Type B pancreatic cell (in vitro differentiated cells): ENCODE results near the gene IRF4. TPM values are rescaled to one million over a fixed set of nuclear protein-coding genes. Genes with fewer than 3 reads are reported as not detected.
"Not testable (repeated sequence)": the region's sequence is repeated elsewhere in the genome, so short reads cannot be mapped to it uniquely, and the experiment has no call there.

Experiments used
- DNase-seq: peaks from one replicate; pipeline ENCODE4 v3.0.0; 2021; ENCODE audit warnings: mixed read lengths; ENCODE audit not compliant: unreplicated experiment; ENCODE audit errors: extremely low spot score
- H3K27ac Mint-ChIP-seq: 2 replicates; pipeline ENCODE4 v1.8.0; 2021; ENCODE audit warnings: mild to moderate bottlenecking, mixed read lengths
- H3K27me3 Mint-ChIP-seq: 2 replicates; pipeline ENCODE4 v1.8.0; 2021; ENCODE audit warnings: mixed read lengths
- H3K36me3 Mint-ChIP-seq: 2 replicates; pipeline ENCODE4 v1.8.0; 2021; ENCODE audit warnings: mixed read lengths
- H3K4me1 Mint-ChIP-seq: one replicate; pipeline ENCODE4 v1.8.0; 2021; ENCODE audit warnings: mixed read lengths; ENCODE audit not compliant: unreplicated experiment
- H3K4me3 Mint-ChIP-seq: 2 replicates; pipeline ENCODE4 v1.8.0; 2021; ENCODE audit warnings: mild to moderate bottlenecking, mixed read lengths
- H3K9me3 Mint-ChIP-seq: 2 replicates; pipeline ENCODE4 v1.8.0; 2021; ENCODE audit warnings: mixed read lengths
- CTCF ChIP-seq: fragments of 200-600 bp; sonication (generic); conservative IDR thresholded peaks from 2 replicates; pipeline ENCODE4 v1.5.0; 2021; ENCODE audit warnings: antibody characterized with exemption, mild to moderate bottlenecking
- total RNA-seq: library from RNA; stranded (reverse); gene quantifications from 2 replicates; pipeline ENCODE4 v1.2.1, GENCODE V29; 2021; ENCODE audit warnings: low replicate concordance

Gene IRF4
- total RNA-seq, 1 donor from 2014 or later, result 1.7 TPM

GRCh38 chr6:370555-370954 lies 21.0 kb upstream of the IRF4 start:
- Mint-ChIP-seq H3K27me3 (peaks cover 33% of the 10 kb centered on the region), H3K9me3 (peaks cover 4% of the 10 kb centered on the region), H3K4me3 (no peak overlapping the region), H3K36me3 (no peaks in the 10 kb centered on the region), H3K4me1 (no peaks in the 10 kb centered on the region), H3K27ac (no peak overlapping the region)
- TF ChIP-seq CTCF, result no peak
- DNase-seq, result no peak

GRCh38 chr6:371851-372250 lies 19.7 kb upstream of the IRF4 start:
- not testable (repeated sequence) for H3K9me3 Mint-ChIP-seq, DNase-seq, H3K36me3 Mint-ChIP-seq, H3K4me3 Mint-ChIP-seq, H3K27ac Mint-ChIP-seq, H3K4me1 Mint-ChIP-seq
- H3K27me3 Mint-ChIP-seq, result peaks cover 33% of the 10 kb centered on the region

- no peaks in the 10 kb centered on the region for H3K4me1 Mint-ChIP-seq
- peaks cover 28% of the 10 kb centered on the region for H3K27me3 Mint-ChIP-seq
- H3K4me3 Mint-ChIP-seq, result no peak overlapping the region
- no peak overlapping the region for H3K27ac Mint-ChIP-seq
- no peaks in the 10 kb centered on the region for H3K36me3 Mint-ChIP-seq
- no peak for DNase-seq
- TF ChIP-seq CTCF, result no peak
- peaks cover 8% of the 10 kb centered on the region for H3K9me3 Mint-ChIP-seq
Measured at GRCh38 chr6:372336-372911, 19.1 kb upstream of the IRF4 start.

GRCh38 chr6:373031-373430 lies 18.5 kb upstream of the IRF4 start:
- no peak for DNase-seq
- H3K9me3 Mint-ChIP-seq, result peaks cover 8% of the 10 kb centered on the region

GRCh38 chr6:373773-374724 lies 17.5 kb upstream of the IRF4 start:
- no peaks in the 10 kb centered on the region for H3K36me3 Mint-ChIP-seq
- H3K4me1 Mint-ChIP-seq, result no peaks in the 10 kb centered on the region
- peaks cover 8% of the 10 kb centered on the region for H3K9me3 Mint-ChIP-seq
- H3K4me3 Mint-ChIP-seq, result no peak overlapping the region
- H3K27me3 Mint-ChIP-seq, result peaks cover 23% of the 10 kb centered on the region
- no peak for DNase-seq
- no peak overlapping the region for H3K27ac Mint-ChIP-seq
- no peak for TF ChIP-seq CTCF

More at GRCh38 chr6:373031-373430, 18.5 kb upstream of the IRF4 start:
- H3K4me3 Mint-ChIP-seq, result no peak overlapping the region
- no peak overlapping the region for H3K27ac Mint-ChIP-seq
- TF ChIP-seq CTCF, result no peak
- H3K27me3 Mint-ChIP-seq, result peaks cover 23% of the 10 kb centered on the region
- H3K4me1 Mint-ChIP-seq, result no peaks in the 10 kb centered on the region
- no peaks in the 10 kb centered on the region for H3K36me3 Mint-ChIP-seq

- H3K27ac Mint-ChIP-seq, result no peak overlapping the region
- no peak for TF ChIP-seq CTCF
- peaks cover 8% of the 10 kb centered on the region for H3K9me3 Mint-ChIP-seq
- no peak overlapping the region for H3K4me3 Mint-ChIP-seq
- H3K36me3 Mint-ChIP-seq, result no peaks in the 10 kb centered on the region
- DNase-seq, result no peak
- H3K27me3 Mint-ChIP-seq, result peaks cover 18% of the 10 kb centered on the region
- no peaks in the 10 kb centered on the region for H3K4me1 Mint-ChIP-seq
Measured at GRCh38 chr6:374956-375355, 16.6 kb upstream of the IRF4 start.
